ENCODE data around the gene CNNM4. TPM values are rescaled to one million over a fixed set of nuclear protein-coding genes. Genes with fewer than 3 reads are reported as not detected.

Gene CNNM4
- total RNA-seq, 1 donor from 2014 or later: 8.3 TPM

- no peak for DNase-seq (ENCODE audit: extremely low spot score in 2 of 2)
- Histone ChIP-seq H3K4me3 (no peak overlapping the region), H3K27ac (no peak overlapping the region), H3K9me3 (no peaks in the 10 kb centered on the region), H3K4me1 (peaks cover 8% of the 10 kb centered on the region), H3K36me3 (no peaks in the 10 kb centered on the region), H3K27me3 (no peaks in the 10 kb centered on the region)
- intact Hi-C loops (cut with DNase I): no loop called here
- TF ChIP-seq CTCF (IDR thresholded peaks at IDR 0.05): no peak
- TF ChIP-seq POLR2AphosphoS5 (IDR thresholded peaks at IDR 0.05; ENCODE audit: insufficient read depth in 1 of 2, low read depth in 1 of 2): no peak
- no peak for TF ChIP-seq POLR2A (IDR thresholded peaks at IDR 0.05)
Measured at GRCh38 chr2:96751800-96752199, 8.9 kb upstream of the CNNM4 start.

- no peak for DNase-seq (ENCODE audit: extremely low spot score in 2 of 2)
- Histone ChIP-seq H3K27me3 (no peaks in the 10 kb centered on the region), H3K4me1 (no peaks in the 10 kb centered on the region), H3K27ac (no peak overlapping the region), H3K36me3 (no peaks in the 10 kb centered on the region), H3K9me3 (no peaks in the 10 kb centered on the region), H3K4me3 (no peak overlapping the region)
- TF ChIP-seq POLR2AphosphoS5 (IDR thresholded peaks at IDR 0.05; ENCODE audit: insufficient read depth in 1 of 2, low read depth in 1 of 2): no peak
- no peak for TF ChIP-seq POLR2A (IDR thresholded peaks at IDR 0.05)
- no peak for TF ChIP-seq CTCF (IDR thresholded peaks at IDR 0.05)
- intact Hi-C loops (cut with DNase I): no loop called here
Measured at GRCh38 chr2:96753661-96754282, 6.9 kb upstream of the CNNM4 start.

GRCh38 chr2:96754317-96754716 lies 6.4 kb upstream of the CNNM4 start:
- Histone ChIP-seq H3K27ac (no peak overlapping the region), H3K36me3 (no peaks in the 10 kb centered on the region), H3K27me3 (no peaks in the 10 kb centered on the region), H3K9me3 (no peaks in the 10 kb centered on the region), H3K4me3 (no peak overlapping the region), H3K4me1 (peaks cover 2% of the 10 kb centered on the region)
- intact Hi-C loops (cut with DNase I): no loop called here
- DNase-seq (ENCODE audit: extremely low spot score in 2 of 2): no peak
- TF ChIP-seq CTCF (IDR thresholded peaks at IDR 0.05): no peak

- Histone ChIP-seq H3K27ac (no peak overlapping the region), H3K9me3 (no peaks in the 10 kb centered on the region), H3K4me1 (peaks cover 22% of the 10 kb centered on the region), H3K27me3 (no peaks in the 10 kb centered on the region), H3K4me3 (no peak overlapping the region), H3K36me3 (no peaks in the 10 kb centered on the region)
- TF ChIP-seq POLR2AphosphoS5 (IDR thresholded peaks at IDR 0.05; ENCODE audit: insufficient read depth in 1 of 2, low read depth in 1 of 2) (no peak), CTCF (IDR thresholded peaks at IDR 0.05) (no peak), POLR2A (IDR thresholded peaks at IDR 0.05) (no peak)
- intact Hi-C loops (cut with DNase I): no loop called here
- DNase-seq (ENCODE audit: extremely low spot score in 2 of 2): no peak
Measured at GRCh38 chr2:96756788-96757476, 3.8 kb upstream of the CNNM4 start.

GRCh38 chr2:96757477-96757860 lies 3.2 kb upstream of the CNNM4 start:
- Histone ChIP-seq H3K27me3 (no peaks in the 10 kb centered on the region), H3K4me1 (peaks cover 28% of the 10 kb centered on the region), H3K36me3 (no peaks in the 10 kb centered on the region), H3K4me3 (no peak overlapping the region), H3K27ac (no peak overlapping the region), H3K9me3 (no peaks in the 10 kb centered on the region)
- intact Hi-C loops (cut with DNase I): no loop called here
- no peak for DNase-seq (ENCODE audit: extremely low spot score in 2 of 2)
- TF ChIP-seq POLR2A (IDR thresholded peaks at IDR 0.05) (no peak), POLR2AphosphoS5 (IDR thresholded peaks at IDR 0.05; ENCODE audit: insufficient read depth in 1 of 2, low read depth in 1 of 2) (no peak), CTCF (IDR thresholded peaks at IDR 0.05) (no peak)
